Measurements from ENCODE around the gene KRTDAP. TPM values are rescaled to one million over a fixed set of nuclear protein-coding genes. Genes with fewer than 3 reads are reported as not detected.

KRTDAP gene, protein sequence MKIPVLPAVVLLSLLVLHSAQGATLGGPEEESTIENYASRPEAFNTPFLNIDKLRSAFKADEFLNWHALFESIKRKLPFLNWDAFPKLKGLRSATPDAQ
- not detected for total RNA-seq

DNA sequence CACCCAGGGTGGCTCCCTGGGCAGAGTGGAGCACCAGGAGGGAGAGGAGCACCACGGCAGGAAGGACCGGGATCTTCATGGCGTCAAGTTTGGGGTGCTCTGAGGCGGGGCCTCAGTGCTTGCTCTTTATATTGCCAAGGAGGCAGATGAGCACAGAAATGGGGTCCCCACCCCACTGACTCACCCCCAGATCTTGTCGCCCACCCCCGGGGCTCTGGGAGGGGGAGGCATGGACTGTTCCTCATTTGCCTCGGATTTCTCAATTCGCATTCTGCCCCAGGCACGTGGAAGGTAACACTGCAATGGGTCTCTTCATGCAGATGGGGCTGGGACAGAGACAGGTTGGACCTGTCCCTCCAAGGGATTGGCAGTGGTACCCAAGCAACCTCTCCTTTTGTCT is at the start of gene KRTDAP:
Gene KRTDAP (minus strand): TSS at position 101 of the 400 bp plus-strand sequence. CDS start 22 bp downstream, at position 79.
- intact Hi-C loops (cut with DNase I) = no loop called here
- no peak for ATAC-seq
- no peak for DNase-seq (ENCODE audit: low spot score)

DNA sequence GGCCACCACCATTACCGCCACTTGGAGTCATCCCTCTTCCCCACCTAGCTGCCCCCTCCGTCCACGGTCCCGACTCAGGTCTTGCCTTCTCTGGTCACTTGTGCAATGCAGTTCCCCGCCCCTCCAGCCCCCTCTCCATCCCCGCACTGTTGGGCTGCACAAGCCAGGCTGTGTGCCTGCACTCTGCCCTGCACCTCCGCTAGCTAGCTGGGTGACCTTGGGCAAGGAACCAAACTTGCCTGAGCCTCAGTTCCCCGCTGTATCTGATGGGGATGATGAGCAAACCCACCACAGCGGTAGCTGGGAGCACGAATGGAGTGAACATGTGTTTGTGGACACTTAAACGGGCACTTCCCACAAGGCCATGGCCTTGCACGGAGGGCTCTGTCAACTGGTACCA is 49.6 kb upstream of the KRTDAP start:
- intact Hi-C loops (cut with DNase I) = no loop called here
- DNase-seq (ENCODE audit: low spot score) (no peak), ATAC-seq (no peak)

DNA sequence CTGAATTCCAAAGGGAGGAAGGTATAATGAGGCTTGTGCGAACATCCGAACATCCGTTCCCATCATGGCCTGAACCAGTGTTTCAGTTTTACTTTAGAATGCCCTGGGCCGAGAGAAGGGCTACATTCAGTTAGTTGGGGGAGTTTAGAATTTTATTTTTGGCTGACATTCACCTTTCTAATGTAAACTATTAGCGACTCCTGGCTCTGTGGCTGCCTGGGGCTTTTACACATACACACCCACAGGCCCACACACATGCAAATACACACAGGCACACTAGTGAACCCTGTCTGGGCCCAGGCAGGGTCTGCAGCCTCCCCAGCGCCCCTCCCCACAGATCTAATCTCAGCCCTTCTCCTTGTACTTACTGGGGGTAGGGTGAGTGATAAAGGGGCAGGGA is 49.0 kb upstream of the KRTDAP start:
- intact Hi-C loops (cut with DNase I) = no loop called here
- DNase-seq (ENCODE audit: low spot score) (no peak), ATAC-seq (no peak)

DNA sequence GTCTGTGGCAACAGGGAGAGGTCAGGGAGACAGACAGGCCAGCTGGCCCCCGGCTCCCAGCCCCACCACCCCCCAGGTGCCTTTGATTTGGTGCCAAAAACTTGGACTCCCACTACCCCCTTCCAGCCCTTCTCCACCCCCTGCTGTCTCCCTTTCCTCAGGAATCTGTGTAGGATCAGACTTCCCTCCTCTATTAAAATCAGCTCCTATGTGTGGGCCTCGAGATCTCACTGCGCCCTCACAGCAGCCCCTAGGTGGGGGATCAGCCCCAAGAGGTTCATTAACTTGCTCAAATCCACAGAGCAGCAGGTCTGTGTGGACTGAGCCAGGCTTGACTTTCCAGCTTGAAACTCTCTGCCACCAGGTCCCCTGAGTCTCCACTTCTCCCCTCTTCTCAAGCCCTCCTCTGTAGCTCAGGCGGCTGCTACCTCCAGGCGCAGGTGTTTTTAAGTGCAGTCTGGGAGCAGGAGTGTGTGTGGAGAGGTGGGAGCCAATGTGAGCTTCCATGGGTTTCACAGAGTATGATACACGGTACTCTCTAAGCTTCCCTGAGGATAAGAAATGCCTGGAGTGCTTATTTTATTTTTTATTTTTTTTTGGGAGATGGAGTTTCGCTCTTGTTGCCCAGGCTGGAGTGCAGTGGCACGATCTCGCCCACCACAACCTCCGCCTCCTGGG is 44.7 kb upstream of the KRTDAP start:
- intact Hi-C loops (cut with DNase I) = no loop called here
- ATAC-seq = no peak
- DNase-seq (ENCODE audit: low spot score) = no peak

DNA sequence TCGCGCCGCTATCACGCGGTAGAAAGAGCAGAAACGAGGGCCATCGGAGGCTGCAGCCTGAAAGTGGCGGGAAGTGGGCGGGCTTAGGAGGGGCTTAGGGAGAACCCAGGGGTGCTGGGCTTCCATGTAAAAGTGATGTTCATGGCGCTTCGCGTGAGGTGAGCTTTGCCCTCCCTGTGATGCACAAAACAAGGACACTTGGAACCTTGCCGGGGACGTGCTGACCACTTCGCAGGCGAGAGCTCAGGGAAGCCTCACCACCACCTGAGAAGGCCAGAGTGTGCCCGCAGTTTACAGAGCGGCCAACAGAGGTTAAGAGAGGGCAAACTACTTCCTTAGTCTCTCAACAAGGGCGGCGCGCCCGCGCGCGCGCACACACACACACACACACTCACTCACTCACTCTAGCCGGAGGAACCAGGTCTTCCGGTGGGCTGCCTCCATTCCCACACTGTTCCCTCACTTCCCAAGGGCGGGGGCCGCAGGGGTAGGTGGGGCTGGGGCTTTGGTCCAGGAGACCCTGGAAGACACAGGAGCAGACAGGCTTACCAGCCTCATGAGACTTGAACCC is 43.6 kb upstream of the KRTDAP start:
- intact Hi-C loops (cut with DNase I) = no loop called here
- ATAC-seq (peak; percentile 36), DNase-seq (ENCODE audit: low spot score) (no peak)

DNA sequence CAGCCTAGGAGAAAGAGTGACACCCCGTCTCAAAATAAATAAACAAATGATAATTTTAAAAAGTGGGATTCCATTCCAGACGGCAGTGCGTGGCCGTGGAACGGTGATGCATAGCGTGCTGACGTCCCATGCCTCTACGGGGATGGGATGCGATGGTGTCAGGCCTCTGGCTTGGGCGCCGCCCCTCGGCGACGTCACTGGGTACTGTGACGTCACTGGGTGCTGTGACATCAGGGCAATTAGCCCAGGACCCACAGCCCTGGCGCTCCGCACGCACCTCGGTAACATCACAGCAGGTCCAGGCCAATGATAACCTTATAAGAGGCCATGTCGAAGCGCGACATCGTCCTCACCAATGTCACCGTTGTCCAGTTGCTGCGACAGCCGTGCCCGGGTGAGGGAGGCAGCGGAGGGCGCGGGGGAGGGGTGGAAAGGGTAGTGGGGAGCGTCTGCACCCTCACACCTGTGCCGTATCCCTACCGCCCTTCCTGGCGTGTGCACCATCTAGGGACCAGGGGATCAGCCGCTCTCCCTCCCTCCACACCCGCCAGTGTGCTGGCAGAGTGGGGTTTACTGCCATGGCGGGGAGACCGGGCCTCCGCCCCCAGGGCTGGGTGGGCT is 43.0 kb upstream of the KRTDAP start, which contains the start of gene GAPDHS:
Gene GAPDHS (plus strand): TSS at position 256 of the 621 bp plus-strand sequence. CDS start 72 bp downstream, at position 328.
- intact Hi-C loops (cut with DNase I) = no loop called here
- DNase-seq (ENCODE audit: low spot score) = no peak
- no peak for ATAC-seq

DNA sequence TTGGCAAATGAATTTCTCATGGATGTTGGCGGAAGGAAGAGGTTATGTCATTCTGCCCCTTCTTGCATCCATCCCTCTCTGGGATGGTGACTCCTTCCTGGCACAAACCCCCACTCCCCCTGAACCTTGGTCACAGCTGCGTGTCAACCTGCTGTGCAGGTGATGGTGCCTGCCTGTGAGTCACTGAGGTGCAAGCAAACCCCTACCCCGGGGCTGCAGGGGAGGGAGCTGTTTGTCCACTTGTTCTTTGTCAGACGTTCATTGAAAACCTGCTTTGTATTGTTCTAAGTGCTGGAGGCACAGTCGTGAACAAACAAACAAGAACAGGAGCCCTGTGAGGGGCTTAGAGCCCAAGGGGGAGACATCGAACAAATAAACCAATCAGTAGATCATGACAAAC is 41.0 kb upstream of the KRTDAP start:
- no peak for ATAC-seq
- intact Hi-C loops (cut with DNase I) = no loop called here
- no peak for DNase-seq (ENCODE audit: low spot score)

DNA sequence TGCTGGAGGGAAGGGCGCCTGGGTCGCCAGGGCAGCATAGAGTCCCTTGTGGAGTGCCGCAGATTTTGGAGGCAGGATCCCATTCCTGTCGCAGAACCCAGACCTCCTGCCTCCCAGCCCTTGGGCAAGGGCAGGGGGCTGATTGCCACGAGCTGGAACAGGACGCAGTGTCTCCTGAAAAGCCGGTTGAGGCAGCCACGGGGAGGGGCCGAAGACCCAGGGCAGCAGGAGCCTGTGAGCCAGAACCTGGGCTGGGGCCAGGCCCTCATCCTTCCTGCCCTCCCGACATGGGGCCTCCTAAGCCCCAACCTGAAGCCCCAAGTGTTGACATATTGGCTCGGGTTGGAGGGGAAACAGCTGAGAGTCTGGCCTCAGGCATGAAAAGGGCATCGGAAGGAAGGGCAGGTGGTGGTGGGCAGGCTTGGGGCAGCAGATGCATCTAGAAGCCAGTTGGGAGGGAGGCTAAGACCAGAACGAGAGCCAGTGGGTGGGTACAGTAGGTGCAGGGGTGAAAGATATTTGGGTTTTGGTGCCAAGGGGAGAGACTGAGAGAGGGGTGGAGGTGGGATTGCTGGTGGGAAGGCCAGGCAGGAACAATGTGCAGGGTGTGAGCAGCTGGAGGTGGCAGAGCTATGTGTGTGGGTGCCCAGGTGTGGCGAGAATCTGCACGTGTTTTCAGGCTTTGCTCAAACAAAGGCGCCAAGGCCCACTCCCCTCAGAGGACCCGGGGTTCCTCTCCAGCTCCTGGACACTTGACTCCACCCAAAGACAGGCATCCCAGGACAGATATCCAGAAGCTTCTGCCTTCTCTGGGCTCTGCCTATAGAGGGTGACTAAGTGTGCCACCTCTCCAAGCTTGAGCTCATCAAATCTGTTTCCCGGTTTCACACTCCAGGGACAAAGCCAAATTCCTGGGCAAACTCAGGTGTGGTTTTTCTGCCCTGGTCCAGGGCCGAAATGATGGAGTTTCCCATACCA is 39.3 kb upstream of the KRTDAP start:
- ATAC-seq (no peak), DNase-seq (ENCODE audit: low spot score) (no peak)
- intact Hi-C loops (cut with DNase I) = no loop called here

DNA sequence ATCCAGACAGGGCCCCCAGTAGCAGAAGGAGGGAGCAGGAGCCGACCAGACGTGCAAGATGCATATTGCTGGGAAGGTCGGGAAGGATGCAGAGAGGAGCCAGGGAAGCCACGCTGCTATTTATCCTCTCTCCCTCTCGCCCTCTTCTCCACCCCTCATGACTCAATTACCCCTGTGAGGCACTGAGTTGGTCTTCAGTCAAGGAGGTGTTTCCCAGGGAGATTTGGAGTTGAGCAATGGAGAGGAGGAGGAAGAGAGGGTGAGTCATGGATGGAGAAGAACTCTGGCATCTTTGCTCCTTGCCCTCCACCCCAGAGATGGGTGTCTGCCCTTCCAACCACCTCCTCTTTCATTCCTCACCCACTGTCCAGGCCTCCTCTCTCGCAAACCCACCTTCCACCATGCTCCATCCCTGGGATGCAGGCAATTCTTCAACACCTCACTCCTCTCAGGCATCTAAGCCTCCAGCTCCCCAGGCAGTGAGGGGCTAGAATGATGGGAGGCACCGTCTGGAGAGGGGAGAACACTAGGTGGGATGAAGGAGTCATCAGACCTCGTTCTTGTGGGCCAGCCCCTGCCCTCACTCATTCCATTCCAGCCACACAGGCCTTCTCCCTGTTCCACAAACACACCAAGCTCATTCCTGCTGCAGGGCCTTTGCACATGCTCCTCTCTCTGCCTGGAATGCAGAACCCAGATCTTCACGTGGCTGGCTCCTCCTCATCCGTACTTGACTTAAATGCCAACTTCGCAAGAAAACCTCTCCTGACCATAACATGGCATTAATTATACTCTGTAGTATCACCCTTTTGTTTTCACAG is 38.2 kb upstream of the KRTDAP start, which contains the start of gene SBSN:
Gene SBSN (minus strand): TSS at position 94 of the 821 bp plus-strand sequence. CDS start 30 bp downstream, at position 64.
- DNase-seq (ENCODE audit: low spot score) (no peak), ATAC-seq (no peak)
- intact Hi-C loops (cut with DNase I) = no loop called here

DNA sequence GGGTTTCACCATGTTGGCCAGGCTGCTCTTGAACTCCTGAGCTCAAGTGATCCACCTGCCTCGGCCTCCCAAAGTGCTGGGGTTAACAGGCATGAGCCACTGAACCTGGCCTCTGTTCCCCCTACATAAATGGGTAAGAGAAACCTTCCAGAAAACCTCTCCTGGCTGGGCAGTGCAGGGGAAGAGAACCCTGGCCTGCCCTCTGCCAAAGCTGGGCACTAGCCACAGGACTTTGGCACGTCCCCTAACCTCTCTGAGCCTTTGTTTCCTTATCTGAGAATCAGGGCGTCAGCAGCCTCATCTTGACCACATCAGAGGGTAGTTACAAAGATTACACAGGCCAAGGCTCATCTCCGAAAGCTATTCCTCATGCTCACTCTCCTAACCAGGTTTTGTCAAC is 35.6 kb upstream of the KRTDAP start:
- no peak for ATAC-seq
- no peak for DNase-seq (ENCODE audit: low spot score)
- intact Hi-C loops (cut with DNase I) = no loop called here

DNA sequence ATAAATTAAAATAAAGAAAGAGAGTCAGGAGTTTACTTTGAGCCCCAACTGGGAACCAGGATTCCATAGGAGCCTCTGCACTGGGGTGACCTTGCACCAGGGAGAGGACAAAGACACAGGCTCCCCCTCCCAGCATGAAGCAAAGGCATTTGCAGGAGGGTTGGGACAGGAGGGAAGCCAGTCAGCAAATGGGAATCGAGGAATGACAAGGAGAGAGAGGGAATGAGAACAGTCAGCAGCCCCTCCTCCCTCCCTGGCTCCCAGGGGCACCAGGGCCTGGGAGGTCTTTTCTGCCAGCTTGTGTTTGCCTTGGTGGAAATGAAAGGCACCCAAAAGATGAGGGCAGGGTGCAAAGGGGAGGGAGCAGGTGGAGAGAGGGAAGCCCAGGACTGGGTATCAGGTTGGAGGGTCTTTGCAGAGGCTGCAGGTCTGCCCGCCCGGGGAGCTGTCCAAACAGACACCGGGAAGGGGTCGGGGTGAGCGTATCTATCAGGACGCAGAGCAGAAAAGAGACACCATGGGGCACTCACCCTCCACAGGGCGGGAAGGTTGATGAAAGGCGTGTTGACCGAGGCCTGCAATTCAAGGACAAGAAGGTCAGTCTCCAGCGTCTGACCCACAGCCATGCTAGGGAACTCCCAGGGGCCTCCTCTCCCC is 34.0 kb upstream of the KRTDAP start:
- ATAC-seq (no peak), DNase-seq (ENCODE audit: low spot score) (no peak)
- intact Hi-C loops (cut with DNase I) = no loop called here

DNA sequence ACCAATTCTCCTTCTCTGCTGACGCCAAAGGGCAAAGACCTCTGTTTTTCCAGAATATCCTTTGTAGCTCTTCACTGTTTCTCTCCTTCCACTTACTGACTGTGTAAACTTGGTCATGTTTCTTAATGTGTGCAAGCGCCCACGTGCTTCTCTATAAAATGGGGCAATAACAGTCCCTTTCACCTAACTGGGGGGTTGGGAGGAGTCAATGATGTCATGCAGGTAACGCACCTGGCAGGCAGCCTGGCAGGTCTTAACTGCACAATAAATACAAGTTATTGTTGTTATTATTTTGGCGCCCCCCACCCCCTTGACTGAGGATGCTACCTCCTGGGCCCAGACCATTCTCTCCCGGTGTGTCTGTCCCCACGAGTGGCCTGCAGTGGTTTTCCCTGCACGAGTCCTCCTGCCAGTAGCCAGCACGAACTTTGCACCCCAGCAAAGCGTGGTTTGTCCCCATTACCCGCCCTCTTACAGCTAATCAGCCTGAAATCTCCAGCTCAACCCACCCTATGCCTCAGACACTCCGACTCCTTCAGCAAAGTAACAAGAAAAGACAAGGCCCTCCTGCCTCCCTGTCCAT is 32.6 kb upstream of the KRTDAP start:
- intact Hi-C loops (cut with DNase I) = no loop called here
- no peak for ATAC-seq
- no peak for DNase-seq (ENCODE audit: low spot score)

DNA sequence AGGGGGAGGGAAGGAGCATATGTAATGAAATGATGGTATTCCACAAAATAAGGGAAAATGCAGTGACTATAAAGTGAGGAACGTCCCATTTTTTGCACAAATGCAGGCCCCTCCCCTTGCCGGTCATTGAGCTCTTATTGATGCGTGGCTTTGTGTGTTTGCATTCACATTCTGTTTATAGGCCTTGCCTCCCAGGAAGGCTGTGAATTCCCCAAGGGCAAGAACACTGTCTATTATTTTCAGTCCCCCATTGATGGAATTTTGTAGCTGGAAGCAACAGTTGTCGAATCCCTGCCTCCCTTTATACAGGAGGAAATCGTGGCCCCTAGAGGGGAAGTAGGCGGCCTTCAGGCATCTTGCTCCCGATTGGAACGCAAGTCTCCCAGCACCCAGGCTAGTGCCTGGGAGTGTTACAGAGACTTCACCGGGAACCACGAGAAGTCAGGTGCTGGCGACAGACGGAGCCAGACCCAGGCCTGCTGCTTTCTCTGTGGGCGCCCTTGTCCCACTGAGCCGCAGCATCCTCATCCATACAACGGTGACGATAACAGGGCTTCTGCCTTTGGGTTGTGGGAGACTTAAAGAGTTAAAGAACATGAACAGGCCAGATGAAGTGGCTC is 31.0 kb upstream of the KRTDAP start:
- intact Hi-C loops (cut with DNase I) = no loop called here
- DNase-seq (ENCODE audit: low spot score) = no peak
- no peak for ATAC-seq

DNA sequence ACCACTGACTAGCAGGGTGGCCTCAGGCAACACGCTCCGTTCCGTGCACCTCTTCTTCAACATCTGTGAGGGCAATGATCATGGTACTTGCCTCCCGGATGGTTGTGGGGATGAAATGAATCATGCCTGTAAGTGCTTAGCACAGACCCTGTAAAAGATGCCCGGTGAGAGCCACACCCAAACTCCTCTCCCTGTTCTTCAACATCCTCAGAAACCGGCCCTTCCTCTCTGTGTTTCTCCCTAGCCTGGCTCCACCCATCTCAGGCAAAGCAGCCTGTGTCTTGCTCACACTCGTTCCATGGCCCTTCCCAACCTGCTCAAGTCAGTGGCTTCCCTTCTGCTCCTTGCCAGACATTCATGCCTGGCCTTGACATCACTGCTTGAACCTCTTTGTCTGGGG is 29.0 kb upstream of the KRTDAP start:
- intact Hi-C loops (cut with DNase I) = no loop called here
- DNase-seq (ENCODE audit: low spot score) (no peak), ATAC-seq (no peak)

DNA sequence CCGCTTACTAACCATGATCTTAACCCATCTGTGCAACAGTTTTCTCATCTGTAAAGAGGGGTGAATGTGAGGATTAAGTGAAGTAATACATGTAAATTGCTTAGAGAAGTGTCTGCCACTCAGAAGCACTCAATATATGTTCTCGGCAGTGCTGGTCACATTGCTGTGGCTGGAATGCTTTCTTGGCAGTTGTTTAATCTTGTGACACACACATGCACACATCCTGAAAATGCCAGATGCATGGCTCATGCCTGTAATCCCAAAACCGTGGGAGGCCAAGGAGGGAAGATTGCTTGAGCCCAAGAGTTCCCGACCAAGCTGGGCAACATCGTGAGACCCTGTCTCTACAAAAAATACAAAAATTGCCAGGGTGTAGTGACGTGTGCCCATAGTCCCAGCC is 28.0 kb upstream of the KRTDAP start:
- ATAC-seq = no peak

DNA sequence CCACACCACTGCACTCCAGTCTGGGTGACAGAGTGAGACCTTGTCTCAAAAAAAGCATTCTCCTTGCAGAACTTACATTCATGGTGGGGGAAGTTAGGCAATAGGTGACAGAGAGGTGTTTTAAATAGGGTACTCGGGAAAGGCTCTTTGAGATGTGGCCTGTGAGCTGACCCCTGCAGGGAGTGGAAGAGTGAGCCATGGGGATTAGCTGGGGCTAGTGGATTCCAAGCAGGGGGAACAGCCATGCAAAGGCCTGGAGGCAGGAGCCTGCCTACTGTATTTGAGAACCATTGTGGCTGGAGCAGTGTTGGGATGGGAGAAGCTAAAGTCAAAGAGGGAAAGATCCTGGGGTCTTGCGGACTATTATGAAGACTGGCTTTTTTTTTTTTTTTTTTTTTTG is 27.1 kb upstream of the KRTDAP start:
- no peak for DNase-seq (ENCODE audit: low spot score)
- intact Hi-C loops (cut with DNase I) = no loop called here
- no peak for ATAC-seq

More for the DNA sequence above, 28.0 kb upstream of the KRTDAP start:
- intact Hi-C loops (cut with DNase I) = no loop called here
- DNase-seq (ENCODE audit: low spot score) = no peak

DNA sequence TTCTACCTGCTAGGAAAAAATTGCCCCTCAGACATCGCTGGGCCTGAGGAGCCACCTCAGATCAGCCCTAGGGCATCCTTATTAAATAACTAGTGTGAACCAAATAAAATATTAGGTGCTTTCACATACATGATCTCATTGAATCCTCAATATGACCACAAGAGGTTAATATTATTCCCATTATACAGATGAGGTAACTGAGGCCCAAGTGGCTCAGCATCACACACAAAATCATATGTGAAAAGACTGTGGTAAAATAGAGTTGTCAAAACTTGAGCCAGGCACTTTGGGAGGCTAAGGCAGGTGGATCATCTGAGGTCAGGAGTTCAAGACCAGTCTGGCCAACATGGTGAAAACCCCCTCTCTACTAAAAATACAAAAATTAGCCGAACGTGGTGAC is 26.0 kb upstream of the KRTDAP start:
- intact Hi-C loops (cut with DNase I) = no loop called here
- ATAC-seq (no peak), DNase-seq (ENCODE audit: low spot score) (no peak)
